HepG2 (cell line): ENCODE results near the gene OSR1. TPM values are rescaled to one million over a fixed set of nuclear protein-coding genes. Genes with fewer than 3 reads are reported as not detected.

Source experiments
- ARNT2 ChIP-seq: sonication (generic); formaldehyde crosslinking; IDR thresholded peaks from 2 replicates; pipeline ENCODE4 v1.8.0; 2022; ENCODE audit warnings: mild to moderate bottlenecking, low read depth, missing genetic modification reagents, moderate library complexity
- ASH2L ChIP-seq: fragments of 300-600, 200-600 bp; sonication (generic); IDR thresholded peaks from 2 replicates; pipeline ENCODE4 v1.7.0; 2017; ENCODE audit warnings: low read depth, mild to moderate bottlenecking, moderate library complexity, mixed read lengths, low read length; ENCODE audit not compliant: insufficient read length
- CENPT ChIP-seq: sonication (generic); formaldehyde crosslinking; IDR thresholded peaks from 2 replicates; pipeline ENCODE4 v1.8.0; 2022; ENCODE audit warnings: low read depth, mild to moderate bottlenecking, moderate library complexity, missing genetic modification reagents
- GLI4 ChIP-seq: sonication (generic); formaldehyde crosslinking; IDR thresholded peaks from 2 replicates; pipeline ENCODE4 v1.5.1; 2020; ENCODE audit warnings: missing genetic modification reagents, mild to moderate bottlenecking, moderate library complexity, borderline replicate concordance
- GLMP ChIP-seq: sonication (generic); formaldehyde crosslinking; IDR thresholded peaks from 2 replicates; pipeline ENCODE4 v1.9.0; 2021; ENCODE audit warnings: missing genetic modification reagents, mild to moderate bottlenecking, borderline replicate concordance
- KLF13 ChIP-seq: sonication (generic); formaldehyde crosslinking; IDR thresholded peaks from 2 replicates; pipeline ENCODE4 v1.4.0; 2020; ENCODE audit warnings: mild to moderate bottlenecking, missing genetic modification reagents
- LBX2 ChIP-seq: sonication (generic); formaldehyde crosslinking; IDR thresholded peaks from 2 replicates; pipeline ENCODE4 v1.5.0; 2020; ENCODE audit warnings: missing genetic modification reagents, mild to moderate bottlenecking, borderline replicate concordance
- MEIS2 ChIP-seq: sonication (generic); formaldehyde crosslinking; IDR thresholded peaks from 2 replicates; pipeline ENCODE4 v1.9.0; 2021; ENCODE audit warnings: mild to moderate bottlenecking, missing genetic modification reagents
- SIN3A ChIP-seq: IDR thresholded peaks from 2 replicates; pipeline ENCODE4 v1.6.1; 2011; ENCODE audit warnings: low read depth, mild to moderate bottlenecking, control low read depth, low read length, borderline replicate concordance
- SP4 ChIP-seq: sonication (generic); formaldehyde crosslinking; IDR thresholded peaks from 2 replicates; pipeline ENCODE4 v1.8.1; 2023; ENCODE audit warnings: mild to moderate bottlenecking, missing genetic modification reagents
- TBP ChIP-seq: sonication (generic); formaldehyde crosslinking; IDR thresholded peaks from 2 replicates; pipeline ENCODE4 v1.5.0; 2020; ENCODE audit warnings: missing genetic modification reagents
- TEF ChIP-seq: sonication (generic); formaldehyde crosslinking; IDR thresholded peaks from 2 replicates; pipeline ENCODE4 v1.5.0; 2020; ENCODE audit warnings: missing genetic modification reagents
- ZFP41 ChIP-seq: sonication (generic); formaldehyde crosslinking; IDR thresholded peaks from 2 replicates; pipeline ENCODE4 v1.4.0; 2020; ENCODE audit warnings: mild to moderate bottlenecking, missing genetic modification reagents, borderline replicate concordance
- ZNF256 ChIP-seq: sonication (generic); formaldehyde crosslinking; conservative IDR thresholded peaks from 2 replicates; pipeline ENCODE4 v1.4.0; 2020; ENCODE audit warnings: missing genetic modification reagents
- ZNF276 ChIP-seq: sonication (generic); formaldehyde crosslinking; IDR thresholded peaks from 2 replicates; pipeline ENCODE4 v1.4.0; 2020; ENCODE audit warnings: mild to moderate bottlenecking, low read depth, missing genetic modification reagents
- ZNF44 ChIP-seq: sonication (generic); formaldehyde crosslinking; IDR thresholded peaks from 2 replicates; pipeline ENCODE4 v1.5.1; 2020; ENCODE audit warnings: mild to moderate bottlenecking, missing genetic modification reagents
- ZNF550 ChIP-seq: sonication (generic); formaldehyde crosslinking; IDR thresholded peaks from 2 replicates; pipeline ENCODE4 v1.4.0; 2020; ENCODE audit warnings: mild to moderate bottlenecking, missing genetic modification reagents, borderline replicate concordance
- ZNF703 ChIP-seq: sonication (generic); formaldehyde crosslinking; IDR thresholded peaks from 2 replicates; pipeline ENCODE4 v1.5.1; 2020; ENCODE audit warnings: missing genetic modification reagents, mild to moderate bottlenecking, moderate library complexity, borderline replicate concordance
- ZNF740 ChIP-seq: sonication (generic); formaldehyde crosslinking; IDR thresholded peaks from 2 replicates; pipeline ENCODE4 v1.4.0; 2020; ENCODE audit warnings: missing genetic modification reagents
- ZNF770 ChIP-seq: sonication (generic); formaldehyde crosslinking; IDR thresholded peaks from 2 replicates; pipeline ENCODE4 v1.5.0; 2020; ENCODE audit warnings: mild to moderate bottlenecking, missing genetic modification reagents
- ZNF878 ChIP-seq: sonication (generic); formaldehyde crosslinking; IDR thresholded peaks from 2 replicates; pipeline ENCODE4 v1.8.1; 2023; ENCODE audit warnings: mild to moderate bottlenecking, missing genetic modification reagents, moderate library complexity
- polyA plus RNA-seq, 8 experiments: library from polyadenylated mRNA; depleted of rRNA in 3 of 8; stranded (reverse) in 7 of 8; unstranded in 1 of 8; fragments of >200 nt; fragmentation: Illumina TruSeq in 4 of 8; extraction: Trizol in 4 of 8; gene quantifications; 2 replicates each; pipeline versions ENCODE4 v1.2.1 to v1.2.3, GENCODE V29; 2011 to 2016; ENCODE audit warnings: low read depth in 4 of 8, missing spikeins in 1 of 8, mixed read lengths in 1 of 8; ENCODE audit not compliant: insufficient read depth in 1 of 8
- total RNA-seq, 5 experiments: library from RNA; depleted of rRNA; stranded (reverse); fragments of >200 nt; fragmentation: Illumina TruSeq; extraction: Trizol; gene quantifications; 2 replicates each; pipeline ENCODE4 v1.2.3, GENCODE V29; 2016; ENCODE audit warnings: low read depth in 1 of 5

OSR1 gene
- total and polyA plus RNA-seq, 2 of the 13 experiments (the other 11 are each of a cell fraction or from before 2014, with no cell fraction given): 0.63 to 1.1 TPM

GRCh38 chr2:19347619-19348562, 10.5 kb downstream of the OSR1 start (continued):
- TF ChIP-seq LBX2 (0 out of 2 replicates have a peak, but pooled peaks have one; percentile 54), ZNF740 (CRISPR knock-in tag) (no peak; the same call in none of the 2 replicates), ZNF878 (CRISPR knock-in tag) (no peak), KLF13 (peak; percentile 87), ZNF703 (CRISPR knock-in tag) (no peak), ZNF276 (no peak; the same call in 1 of the 2 replicates), ASH2L (peak; percentile 89), MEIS2 (CRISPR knock-in tag) (no peak; the same call in none of the 2 replicates), ZNF550 (CRISPR knock-in tag) (0 out of 2 replicates have a peak, but pooled peaks have one; percentile 65), ZNF256 (CRISPR knock-in tag) (0 out of 2 replicates have a peak, but pooled peaks have one; percentile 60), SP4 (peak; percentile 97), TBP (CRISPR knock-in tag) (no peak), ZNF770 (CRISPR knock-in tag) (peak; percentile 49), GLMP (CRISPR knock-in tag) (no peak), SIN3A (peak; percentile 84; the same call in 1 of the 2 replicates), GLI4 (CRISPR knock-in tag) (no peak), TEF (CRISPR knock-in tag) (peak; percentile 84; the same call in 1 of the 2 replicates), ZFP41 (peak; percentile 70; the same call in 1 of the 2 replicates), ARNT2 (CRISPR knock-in tag) (peak; percentile 96), ZNF44 (CRISPR knock-in tag) (0 out of 2 replicates have a peak, but pooled peaks have one; percentile 72), CENPT (CRISPR knock-in tag) (peak; percentile 88; the same call in 1 of the 2 replicates)
